ENCODE results near the gene OTULINL. TPM values are rescaled to one million over a fixed set of nuclear protein-coding genes. Genes with fewer than 3 reads are reported as not detected.

Gene OTULINL
- polyA plus RNA-seq, 4 donors = 8.9 to 12.6 (median 10.7) TPM

DNA sequence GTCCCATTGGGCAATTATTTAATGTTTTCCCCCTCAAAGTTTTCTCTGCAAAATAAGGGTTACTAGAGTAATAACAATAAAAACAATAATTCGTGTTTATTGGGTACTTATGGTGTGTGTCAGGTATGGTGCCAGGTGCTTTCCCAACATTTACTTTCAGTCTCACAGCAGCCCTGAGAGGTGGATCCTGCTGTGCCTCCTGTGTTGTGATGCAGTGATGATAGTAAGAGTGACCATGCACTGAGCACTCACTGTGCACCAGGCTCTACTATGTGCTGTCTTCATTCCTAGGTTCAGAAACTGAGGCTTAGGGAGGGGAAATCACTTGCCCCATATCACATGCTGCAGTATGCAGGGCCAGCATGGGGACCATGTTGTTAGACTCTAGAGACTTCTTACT is 15.5 kb downstream of the OTULINL start:
- no peak for DNase-seq (ENCODE audit: low read depth in 4 of 4, low spot score in 2 of 4)

- no peak for DNase-seq (ENCODE audit: low read depth in 4 of 4, low spot score in 2 of 4)
Measured at GRCh38 chr5:14598225-14598624, 16.6 kb downstream of the OTULINL start.

DNA sequence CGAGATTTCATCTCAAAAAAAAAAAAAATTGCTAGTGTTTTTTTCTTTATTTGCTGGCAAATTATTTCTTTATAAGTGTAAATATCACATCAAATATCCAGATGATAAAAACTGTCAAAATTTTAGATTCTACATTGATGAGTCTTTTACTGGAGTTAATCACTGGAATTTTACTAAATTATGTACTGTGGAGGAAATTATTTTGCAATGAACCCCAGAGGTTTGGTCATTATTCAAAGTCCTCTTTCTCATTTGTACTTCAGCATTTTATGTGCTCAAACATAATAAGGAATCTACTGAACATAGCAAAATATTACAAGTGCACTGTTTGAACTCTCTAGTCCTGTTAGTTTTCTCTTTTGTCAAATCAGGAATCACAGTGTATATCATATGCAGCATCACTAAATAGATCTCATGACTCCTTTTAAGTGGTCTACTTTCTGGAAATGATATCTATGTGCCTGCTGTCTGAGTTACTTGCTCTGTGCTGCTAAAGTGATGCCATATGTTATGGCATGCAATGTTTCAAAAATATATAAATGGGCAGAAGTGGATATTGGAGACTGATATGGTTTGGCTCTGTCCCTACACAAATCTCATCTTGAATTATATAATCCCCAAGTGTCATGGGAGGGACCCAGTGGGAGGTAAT is 18.0 kb downstream of the OTULINL start:
- no peak for DNase-seq (ENCODE audit: low read depth in 4 of 4, low spot score in 2 of 4)

- DNase-seq (ENCODE audit: low read depth in 4 of 4, low spot score in 2 of 4) = no peak
Measured at GRCh38 chr5:14600846-14601245, 19.3 kb downstream of the OTULINL start.

DNA sequence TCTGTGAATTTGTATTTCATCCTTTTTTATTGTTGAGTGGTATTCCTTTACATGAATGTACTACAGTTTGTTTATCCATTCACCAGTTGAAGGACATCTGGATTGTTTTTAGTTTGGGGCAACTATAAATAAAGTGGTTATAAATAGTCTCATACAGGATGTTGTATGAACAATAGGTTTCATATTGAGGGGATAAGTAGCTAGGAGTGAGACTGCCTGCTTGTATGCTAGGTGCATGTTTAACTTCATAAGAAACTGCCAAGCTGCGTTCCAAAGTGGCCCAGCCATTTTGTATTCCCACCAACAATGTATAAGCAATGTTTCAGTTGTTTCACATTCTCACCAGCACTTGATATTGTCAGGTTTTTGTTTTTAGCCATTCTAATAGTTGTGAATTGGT is 21.5 kb downstream of the OTULINL start:
- DNase-seq (ENCODE audit: low read depth in 4 of 4, low spot score in 2 of 4) = no peak

DNA sequence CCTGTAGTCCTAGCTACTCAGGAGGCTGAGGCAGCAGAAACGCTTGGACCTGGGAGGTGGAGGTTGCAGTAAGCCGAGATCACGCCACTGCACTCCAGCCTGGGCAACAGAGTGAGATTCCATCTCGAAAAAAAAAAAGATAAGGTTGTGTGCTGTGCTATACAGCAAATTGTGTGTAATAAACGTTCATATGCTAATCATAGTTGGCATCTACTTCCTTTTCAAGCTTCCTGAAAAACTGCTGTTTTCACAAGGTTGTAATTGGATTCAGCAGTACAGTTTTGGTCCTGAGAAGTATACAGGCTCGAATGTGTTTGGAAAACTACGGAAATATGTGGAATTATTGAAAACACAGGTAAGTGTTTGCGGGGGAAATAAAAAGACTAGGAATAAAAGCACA is 25.5 kb downstream of the OTULINL start:
- DNase-seq (ENCODE audit: low read depth in 4 of 4, low spot score in 2 of 4) = no peak

DNA sequence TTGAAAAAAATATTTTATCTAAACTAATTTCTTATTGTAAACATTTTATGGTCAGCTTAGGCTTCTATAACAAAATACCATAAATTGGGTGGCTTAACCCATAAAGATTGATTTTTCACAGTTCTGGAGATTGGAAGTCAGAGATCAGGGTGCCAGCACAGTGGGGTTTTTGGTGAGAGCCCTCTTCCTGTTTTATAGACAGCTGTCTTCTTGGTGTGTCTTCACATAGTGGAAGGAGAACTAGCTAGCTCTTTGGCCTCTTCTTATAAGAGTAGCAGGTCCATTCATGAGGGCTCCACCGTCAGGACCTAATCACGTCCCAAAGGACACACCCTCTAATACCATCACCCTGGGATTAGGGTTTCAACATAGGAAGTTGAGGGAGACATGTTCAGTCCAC is 26.6 kb downstream of the OTULINL start:
- no peak for DNase-seq (ENCODE audit: low read depth in 4 of 4, low spot score in 2 of 4)

- DNase-seq (ENCODE audit: low read depth in 4 of 4, low spot score in 2 of 4) = no peak
Measured at GRCh38 chr5:14611737-14612136, 30.1 kb downstream of the OTULINL start.

- DNase-seq (ENCODE audit: low read depth in 4 of 4, low spot score in 2 of 4) = no peak
Measured at GRCh38 chr5:14614490-14614889, 32.9 kb downstream of the OTULINL start.

- DNase-seq (ENCODE audit: low read depth in 4 of 4, low spot score in 2 of 4) = no peak
Measured at GRCh38 chr5:14615365-14615764, 33.8 kb downstream of the OTULINL start.

DNA sequence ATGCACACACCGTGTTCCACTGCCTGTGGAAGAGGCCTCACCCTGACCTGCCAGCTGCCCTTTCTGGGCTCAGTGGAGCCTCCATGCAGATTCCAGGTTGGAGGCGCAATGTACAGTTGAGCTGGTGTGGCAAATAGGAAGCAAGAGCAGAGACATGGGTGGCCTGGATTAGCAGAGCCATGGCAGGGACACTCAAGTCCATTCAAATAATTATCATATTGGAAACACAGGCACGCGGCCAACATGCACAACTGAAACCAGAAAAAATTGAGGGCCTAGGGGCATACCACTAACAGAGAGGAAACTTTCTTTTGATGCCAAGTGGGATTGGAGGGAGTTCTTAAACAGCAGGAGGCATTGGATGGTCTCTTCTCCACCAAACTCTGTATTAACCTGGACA is 35.8 kb downstream of the OTULINL start:
- DNase-seq (ENCODE audit: low read depth in 4 of 4, low spot score in 2 of 4) = no peak

GRCh38 chr5:14627270-14627669 is 45.7 kb downstream of the OTULINL start:
- DNase-seq (ENCODE audit: low read depth in 4 of 4, low spot score in 2 of 4) = no peak

DNA sequence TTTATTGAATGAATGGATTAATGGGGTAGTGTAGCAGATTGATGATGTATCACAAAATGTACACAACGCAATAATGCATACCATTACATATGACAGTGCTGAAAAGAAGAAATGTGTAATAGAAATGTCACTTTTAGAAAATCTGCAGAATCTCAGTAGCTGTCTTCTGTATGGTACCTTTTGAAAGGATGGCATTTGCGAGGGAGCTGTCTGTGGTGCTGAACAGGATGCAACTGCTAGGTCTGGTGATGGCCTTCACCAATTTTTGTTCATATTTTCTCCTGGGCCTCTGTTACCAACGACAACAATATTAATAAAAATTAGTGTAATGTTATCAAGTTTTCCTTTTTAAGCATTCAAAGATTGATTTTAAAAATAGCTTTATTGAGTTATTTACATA is 46.8 kb downstream of the OTULINL start:
- peak in 3 of 4 donors; percentile 19 to 43 (median 28) for DNase-seq (ENCODE audit: low read depth in 4 of 4, low spot score in 2 of 4)

GRCh38 chr5:14630671-14631070 is 49.1 kb downstream of the OTULINL start:
- DNase-seq (ENCODE audit: low read depth in 4 of 4, low spot score in 2 of 4) = no peak

GRCh38 chr5:14635656-14636055 is 54.1 kb downstream of the OTULINL start:
- no peak for DNase-seq (ENCODE audit: low read depth in 4 of 4, low spot score in 2 of 4)

GRCh38 chr5:14640765-14641164 is 59.2 kb downstream of the OTULINL start:
- no peak for DNase-seq (ENCODE audit: low read depth in 4 of 4, low spot score in 2 of 4)

DNA sequence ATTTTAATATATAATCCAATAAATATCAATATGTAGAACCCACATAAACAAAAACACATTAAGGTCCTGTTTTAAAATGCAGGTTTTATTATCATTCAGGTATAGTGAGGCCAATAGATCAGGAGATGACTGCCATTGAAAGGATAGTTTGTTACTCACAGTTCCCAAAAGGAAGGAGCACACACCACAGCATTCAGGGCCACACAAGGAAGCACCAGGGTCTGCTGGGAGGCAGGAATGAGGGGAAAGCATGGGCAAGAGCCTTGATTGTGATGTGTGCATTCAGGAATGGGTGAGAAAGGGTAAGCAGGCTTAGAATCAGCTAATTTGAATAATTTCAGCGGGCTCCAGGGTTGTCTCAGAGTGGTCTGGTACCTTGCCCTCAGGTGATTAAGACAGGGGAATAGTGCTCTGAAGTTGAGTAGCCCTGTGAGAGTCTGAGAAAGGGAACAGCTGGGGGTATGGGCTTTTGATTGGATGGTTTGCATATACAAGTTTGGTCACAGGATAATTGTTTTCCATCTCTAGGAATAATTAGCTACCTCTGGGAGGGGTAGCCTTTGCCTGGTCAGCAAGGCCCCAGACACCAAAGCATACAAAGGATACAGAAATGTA is 63.1 kb downstream of the OTULINL start:
- DNase-seq (ENCODE audit: low read depth in 4 of 4, low spot score in 2 of 4) = no peak

DNA sequence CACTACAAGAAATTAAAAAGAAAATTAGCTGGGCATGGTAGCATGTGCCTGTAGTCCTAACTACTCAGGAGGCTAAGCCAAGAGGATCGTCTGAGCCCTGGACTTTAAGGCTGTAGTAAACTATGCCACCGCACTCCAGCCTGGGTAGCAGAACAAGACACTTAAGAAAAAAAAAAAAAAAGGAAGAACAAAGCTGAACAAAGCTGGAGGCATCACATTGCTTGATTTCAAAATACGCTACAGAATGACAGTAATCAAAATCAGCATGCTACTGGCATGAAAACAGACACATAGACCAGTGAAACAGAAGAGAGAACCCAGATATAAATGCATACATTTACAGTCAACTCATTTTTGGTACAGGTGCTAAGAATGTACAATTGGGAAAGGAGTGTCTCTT is 68.5 kb downstream of the OTULINL start:
- no peak for DNase-seq (ENCODE audit: low read depth in 4 of 4, low spot score in 2 of 4)

DNA sequence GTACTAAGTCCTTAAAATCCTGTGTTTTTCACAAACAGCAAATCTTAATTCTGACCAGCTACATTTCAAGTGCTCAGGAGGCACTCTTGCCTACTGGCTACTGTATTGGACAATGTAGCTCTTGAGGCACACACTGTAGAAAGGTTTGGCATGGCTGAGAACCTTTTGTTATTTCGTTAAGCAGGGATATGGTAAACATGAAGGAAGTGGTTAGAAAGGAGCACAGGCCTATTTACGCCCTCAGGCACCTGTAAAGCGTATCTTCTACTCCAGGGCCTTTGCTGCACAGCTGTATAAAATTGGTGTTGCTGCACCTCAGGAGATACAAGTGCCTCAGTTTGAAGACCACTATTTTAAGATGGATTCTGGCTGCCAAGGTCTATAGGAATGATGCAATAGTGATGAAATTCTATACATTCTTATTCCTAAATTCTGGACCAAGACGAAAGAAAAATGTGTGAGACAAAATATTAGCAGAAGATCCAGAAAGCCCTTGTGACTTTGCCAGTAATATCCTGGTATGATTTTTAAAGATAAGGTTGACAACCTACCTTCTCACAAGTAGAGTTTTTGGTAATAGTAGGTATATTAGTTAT is 73.7 kb downstream of the OTULINL start:
- DNase-seq (ENCODE audit: low read depth in 4 of 4, low spot score in 2 of 4) = no peak

GRCh38 chr5:14656898-14657297 is 75.3 kb downstream of the OTULINL start:
- DNase-seq (ENCODE audit: low read depth in 4 of 4, low spot score in 2 of 4) = no peak

GRCh38 chr5:14659821-14660607 is 78.4 kb downstream of the OTULINL start:
- DNase-seq (ENCODE audit: low read depth in 4 of 4, low spot score in 2 of 4) = no peak

All from left renal cortex interstitium (tissue), 4 donors.